WTC11 (cell line): ENCODE data around the gene GALNT18.

Experiments
- ESRRA ChIP-seq: sonication (generic); formaldehyde crosslinking; IDR thresholded peaks from 2 replicates; pipeline ENCODE4 v1.8.1; 2022; ENCODE audit warnings: mild to moderate bottlenecking, missing genetic modification reagents, borderline replicate concordance
- TF ChIP-seq, protein P1 (sequence below): fragments of 200-600 bp; IDR thresholded peaks from 2 replicates; pipeline ENCODE4 v1.8.0; 2022; ENCODE audit warnings: antibody characterized with exemption

DNA sequence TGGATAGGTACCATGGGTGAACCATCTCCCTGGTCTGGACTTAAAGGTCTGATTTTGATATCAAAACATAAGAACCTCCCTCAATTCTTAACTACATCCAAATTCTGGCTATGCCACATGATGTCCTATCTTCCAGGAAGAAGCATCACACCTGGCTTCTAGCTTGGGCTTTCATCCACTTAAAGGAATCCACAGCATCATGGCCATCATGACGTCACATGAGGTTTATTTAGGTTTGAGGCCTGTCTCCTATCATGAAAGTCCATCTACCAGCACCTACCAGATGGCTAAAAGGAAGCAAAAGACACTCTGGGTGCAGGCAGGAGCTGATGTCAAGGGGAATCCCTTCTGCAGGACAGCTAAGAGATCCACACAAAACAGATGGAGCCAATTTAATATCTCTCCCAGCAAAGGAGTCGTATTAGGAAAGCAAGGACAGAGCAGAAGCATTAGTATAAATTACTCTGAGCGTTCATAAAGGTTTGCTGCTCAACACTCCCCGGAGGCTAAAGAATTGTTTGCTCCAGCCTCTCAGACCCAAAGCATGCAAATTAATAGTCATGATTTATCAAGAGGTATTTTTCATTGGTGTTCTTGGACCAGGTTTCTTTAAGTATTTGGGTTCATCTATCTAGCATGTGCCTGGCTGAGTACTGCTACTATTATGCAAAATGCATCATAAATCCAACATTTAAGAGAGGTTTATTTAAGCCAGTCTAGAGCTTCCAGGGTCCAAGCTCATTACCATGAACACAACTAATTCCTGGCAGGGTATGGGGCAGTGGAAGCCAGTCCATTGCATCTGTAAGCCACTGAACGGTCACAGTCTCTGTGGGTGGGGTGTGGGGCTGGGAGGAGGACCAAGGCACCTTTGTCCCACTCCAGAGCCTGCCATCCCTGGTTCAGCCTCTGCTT, 47.2 kb downstream of the GALNT18 start:
- TF ChIP-seq, protein P1, sequence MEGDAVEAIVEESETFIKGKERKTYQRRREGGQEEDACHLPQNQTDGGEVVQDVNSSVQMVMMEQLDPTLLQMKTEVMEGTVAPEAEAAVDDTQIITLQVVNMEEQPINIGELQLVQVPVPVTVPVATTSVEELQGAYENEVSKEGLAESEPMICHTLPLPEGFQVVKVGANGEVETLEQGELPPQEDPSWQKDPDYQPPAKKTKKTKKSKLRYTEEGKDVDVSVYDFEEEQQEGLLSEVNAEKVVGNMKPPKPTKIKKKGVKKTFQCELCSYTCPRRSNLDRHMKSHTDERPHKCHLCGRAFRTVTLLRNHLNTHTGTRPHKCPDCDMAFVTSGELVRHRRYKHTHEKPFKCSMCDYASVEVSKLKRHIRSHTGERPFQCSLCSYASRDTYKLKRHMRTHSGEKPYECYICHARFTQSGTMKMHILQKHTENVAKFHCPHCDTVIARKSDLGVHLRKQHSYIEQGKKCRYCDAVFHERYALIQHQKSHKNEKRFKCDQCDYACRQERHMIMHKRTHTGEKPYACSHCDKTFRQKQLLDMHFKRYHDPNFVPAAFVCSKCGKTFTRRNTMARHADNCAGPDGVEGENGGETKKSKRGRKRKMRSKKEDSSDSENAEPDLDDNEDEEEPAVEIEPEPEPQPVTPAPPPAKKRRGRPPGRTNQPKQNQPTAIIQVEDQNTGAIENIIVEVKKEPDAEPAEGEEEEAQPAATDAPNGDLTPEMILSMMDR = no peak
- no peak for TF ChIP-seq ESRRA (CRISPR knock-in tag)
